Activated gamma-delta T cell treated with Interleukin-2 at 50 U/mL for 16 hours (primary cell): ENCODE results near the gene PEMT.

Source experiments
- DNase-seq: peaks from one replicate; pipeline ENCODE4 v3.0.0-alpha.2; 2020

Gene PEMT

GRCh38 chr17:17511881-17512858 lies 79.3 kb downstream of the PEMT start:
- no peak for DNase-seq

GRCh38 chr17:17511293-17511741 lies 80.2 kb downstream of the PEMT start:
- DNase-seq: no peak

GRCh38 chr17:17510456-17511292 lies 80.8 kb downstream of the PEMT start:
- no peak for DNase-seq

GRCh38 chr17:17509601-17510425 lies 81.7 kb downstream of the PEMT start:
- DNase-seq: no peak

GRCh38 chr17:17508646-17509591 lies 82.6 kb downstream of the PEMT start:
- DNase-seq: no peak

- DNase-seq: no peak
Measured at GRCh38 chr17:17508019-17508535, 83.4 kb downstream of the PEMT start.

GRCh38 chr17:17507465-17508011 lies 84.0 kb downstream of the PEMT start:
- DNase-seq: no peak

GRCh38 chr17:17506893-17507464 lies 84.5 kb downstream of the PEMT start:
- DNase-seq: no peak

- DNase-seq: no peak
Measured at GRCh38 chr17:17506181-17506741, 85.2 kb downstream of the PEMT start.

- DNase-seq: no peak
Measured at GRCh38 chr17:17505610-17506171, 85.8 kb downstream of the PEMT start.

- DNase-seq: no peak
Measured at GRCh38 chr17:17505151-17505550, 86.4 kb downstream of the PEMT start.

- DNase-seq: no peak
Measured at GRCh38 chr17:17504341-17505140, 87.0 kb downstream of the PEMT start.

- no peak for DNase-seq
Measured at GRCh38 chr17:17503566-17504130, 87.9 kb downstream of the PEMT start.

- no peak for DNase-seq
Measured at GRCh38 chr17:17502741-17503565, 88.6 kb downstream of the PEMT start.

GRCh38 chr17:17500999-17501605 lies 90.4 kb downstream of the PEMT start:
- DNase-seq: no peak

- DNase-seq: no peak
Measured at GRCh38 chr17:17499402-17500145, 91.9 kb downstream of the PEMT start.
